SU-DHL-6 (cell line): ENCODE results near the gene RNF220.

Source experiments
- H2AFZ ChIP-seq: fragments of 200-600 bp; sonication (generic); 2 replicates; pipeline ENCODE4 v1.6.1; 2014; ENCODE audit warnings: low read depth, mild to moderate bottlenecking, moderate library complexity, mixed read lengths, antibody characterized with exemption, low read length; ENCODE audit not compliant: severe bottlenecking
- H3F3A ChIP-seq: fragments of 200-600 bp; shearing (Covaris generic); 2 replicates; pipeline ENCODE4 v1.6.0; 2016; ENCODE audit warnings: antibody characterized with exemption, mild to moderate bottlenecking; ENCODE audit not compliant: insufficient read depth
- H3K27ac ChIP-seq: fragments of 200-600 bp; sonication (generic); 2 replicates; pipeline ENCODE4 v1.5.1; 2016; ENCODE audit warnings: low read depth, mild to moderate bottlenecking, low read length, moderate library complexity, mixed read lengths
- H3K27me3 ChIP-seq: fragments of 200-600 bp; sonication (generic), shearing (Covaris generic); 2 replicates; pipeline ENCODE4 v1.6.0; 2014; ENCODE audit warnings: mild to moderate bottlenecking, low read length
- H3K36me3 ChIP-seq: fragments of 200-600 bp; sonication (generic); 2 replicates; pipeline ENCODE4 v1.6.1; 2014; ENCODE audit warnings: mild to moderate bottlenecking, low read length, mixed read lengths
- H3K4me2 ChIP-seq: fragments of 300-600, 200-600 bp; shearing (Covaris generic), sonication (generic); 2 replicates; pipeline ENCODE4 v1.6.0; 2014; ENCODE audit warnings: low read length, low read depth, mild to moderate bottlenecking; ENCODE audit not compliant: poor library complexity, severe bottlenecking
- H3K4me3 ChIP-seq: fragments of 200-600 bp; sonication (generic); 2 replicates; pipeline ENCODE4 v1.5.1; 2014; ENCODE audit warnings: antibody characterized with exemption, low read length, mild to moderate bottlenecking, mixed read lengths; ENCODE audit not compliant: insufficient read depth, poor library complexity, severe bottlenecking
- H3K79me2 ChIP-seq: fragments of 200-600 bp; sonication (generic); 2 replicates; pipeline ENCODE4 v1.6.1; 2014; ENCODE audit warnings: mild to moderate bottlenecking, low read length, moderate library complexity; ENCODE audit not compliant: insufficient read depth
- H3K9ac ChIP-seq: fragments of 200-600 bp; sonication (generic); 2 replicates; pipeline ENCODE4 v1.7.0; 2014; ENCODE audit warnings: mild to moderate bottlenecking, low read length
- H3K9me2 ChIP-seq: fragments of 200-600 bp; sonication (generic); replicated peaks from 2 replicates; pipeline ENCODE4 v1.6.1; 2014; ENCODE audit warnings: low read length; ENCODE audit not compliant: insufficient read depth
- H3K9me3 ChIP-seq: fragments of 200-600 bp; sonication (generic); 2 replicates; pipeline ENCODE4 v1.6.1; 2014; ENCODE audit warnings: low read length, mixed read lengths; ENCODE audit not compliant: insufficient read depth
- H4K20me1 ChIP-seq: fragments of 200-600 bp; sonication (generic); 2 replicates; pipeline ENCODE4 v1.6.1; 2014; ENCODE audit warnings: low read depth, mild to moderate bottlenecking, antibody characterized with exemption, low read length, moderate library complexity, mixed read lengths
- CTCF ChIP-seq: fragments of 200-600 bp; sonication (generic); IDR thresholded peaks from one replicate; pipeline ENCODE4 v1.5.1; 2017; ENCODE audit warnings: antibody characterized with exemption, mild to moderate bottlenecking, low read length, moderate library complexity; ENCODE audit not compliant: insufficient read depth, poor library complexity, severe bottlenecking
- EZH2phosphoT487 ChIP-seq: fragments of 200-600 bp; sonication (generic), shearing (Covaris generic); conservative IDR thresholded peaks from 2 replicates; pipeline ENCODE4 v1.6.1; 2018; ENCODE audit warnings: mild to moderate bottlenecking, antibody characterized with exemption, low read length, moderate library complexity, mixed read lengths

The RNF220 gene

DNA sequence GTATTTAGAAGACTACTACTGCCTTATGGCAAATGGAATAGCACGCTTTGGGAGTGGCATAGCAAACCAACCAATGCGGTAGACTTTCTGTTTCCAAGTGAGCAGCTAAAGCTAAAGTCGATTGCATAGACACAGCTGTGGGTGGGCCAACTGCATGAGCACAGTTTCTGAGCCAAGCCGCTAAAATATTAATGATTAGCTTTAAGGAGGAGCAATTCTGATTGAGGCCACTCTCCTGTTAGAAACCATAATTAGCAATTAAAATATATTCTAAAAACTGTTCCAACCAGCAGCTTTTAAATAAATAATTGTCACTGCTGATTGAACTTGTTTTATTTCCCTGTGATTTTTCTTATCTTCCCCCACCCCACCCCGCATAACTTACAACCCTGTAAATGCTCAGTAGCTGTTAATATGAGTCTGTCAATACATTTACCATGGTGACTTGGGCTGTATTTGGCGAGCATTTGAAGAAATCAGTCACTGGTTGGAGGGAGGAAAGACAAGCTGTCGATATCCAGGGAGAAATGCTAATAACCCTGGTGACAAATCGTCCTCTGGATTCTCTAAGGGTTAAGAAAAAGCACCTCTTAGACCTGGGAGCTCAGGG lies 32.2 kb downstream of the RNF220 start:
- H3K79me2 ChIP-seq = no peaks in the 10 kb centered on the region
- no peak overlapping the region for H3K9ac ChIP-seq
- no peaks in the 10 kb centered on the region for H3K36me3 ChIP-seq
- no peaks in the 10 kb centered on the region for H3K27me3 ChIP-seq
- H3K4me3 ChIP-seq = no peak overlapping the region
- no peaks in the 10 kb centered on the region for H3K9me2 ChIP-seq
- H3F3A ChIP-seq = no peaks in the 10 kb centered on the region
- H2AFZ ChIP-seq = no peak overlapping the region
- H4K20me1 ChIP-seq = no peaks in the 10 kb centered on the region
- TF ChIP-seq CTCF = no peak
- no peak for TF ChIP-seq EZH2phosphoT487
- H3K27ac ChIP-seq = no peak overlapping the region
- H3K9me3 ChIP-seq = no peaks in the 10 kb centered on the region
- H3K4me2 ChIP-seq = no peak overlapping the region

GRCh38 chr1:44442791-44443190 lies 37.7 kb downstream of the RNF220 start:
- no peaks in the 10 kb centered on the region for H3K9me2 ChIP-seq
- H3K27ac ChIP-seq = no peak overlapping the region
- H4K20me1 ChIP-seq = no peaks in the 10 kb centered on the region
- H3K36me3 ChIP-seq = no peaks in the 10 kb centered on the region
- H3K9me3 ChIP-seq = no peaks in the 10 kb centered on the region
- no peaks in the 10 kb centered on the region for H3F3A ChIP-seq
- no peaks in the 10 kb centered on the region for H3K79me2 ChIP-seq
- no peak overlapping the region for H3K4me3 ChIP-seq
- no peak overlapping the region for H2AFZ ChIP-seq
- no peak overlapping the region for H3K4me2 ChIP-seq
- H3K27me3 ChIP-seq = no peaks in the 10 kb centered on the region; the same call in 1 of the 2 replicates
- H3K9ac ChIP-seq = no peak overlapping the region
- TF ChIP-seq EZH2phosphoT487 = no peak

DNA sequence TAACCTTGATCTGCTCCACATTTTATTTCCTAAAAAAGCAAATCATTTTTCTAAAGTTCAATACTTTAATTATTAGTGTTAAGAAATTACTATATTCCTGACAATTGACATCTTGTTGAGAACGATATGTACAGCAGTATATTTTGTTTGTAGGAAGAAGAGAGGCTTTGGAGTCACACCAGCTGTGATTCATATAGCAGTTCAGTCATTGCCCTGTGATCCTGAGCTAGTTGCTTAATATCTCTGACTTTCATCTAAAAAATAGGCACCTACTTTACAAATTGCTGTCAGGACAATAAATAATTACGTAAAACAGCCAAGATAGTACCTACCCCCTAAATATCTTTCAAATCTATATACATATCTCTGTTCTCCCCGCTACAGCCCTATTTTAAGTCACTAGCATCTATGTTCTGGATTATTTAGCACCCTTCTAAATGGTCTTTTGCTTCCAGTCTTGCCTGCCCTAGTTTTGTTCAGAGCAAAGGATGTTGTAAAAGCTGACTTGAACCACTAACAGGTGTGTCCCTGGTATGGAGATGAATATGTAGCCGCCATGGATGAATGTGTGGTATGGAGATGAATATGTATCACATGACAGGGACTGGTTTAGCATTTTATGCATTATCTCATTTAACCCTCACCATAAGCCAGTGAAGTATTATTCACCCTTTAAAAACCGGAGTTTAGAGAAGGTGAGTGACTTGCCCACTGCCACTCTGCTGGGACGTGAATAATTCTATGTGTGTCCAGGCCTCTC lies 42.2 kb downstream of the RNF220 start:
- no peak overlapping the region for H3K9ac ChIP-seq
- no peak overlapping the region for H2AFZ ChIP-seq
- no peaks in the 10 kb centered on the region for H3F3A ChIP-seq
- no peaks in the 10 kb centered on the region for H3K9me3 ChIP-seq
- no peaks in the 10 kb centered on the region for H3K36me3 ChIP-seq
- no peak overlapping the region for H3K4me2 ChIP-seq
- H3K27ac ChIP-seq = no peak overlapping the region
- TF ChIP-seq CTCF (no peak), EZH2phosphoT487 (no peak)
- H3K27me3 ChIP-seq = no peaks in the 10 kb centered on the region; the same call in 1 of the 2 replicates
- no peak overlapping the region for H3K4me3 ChIP-seq
- H3K9me2 ChIP-seq = no peaks in the 10 kb centered on the region
- no peaks in the 10 kb centered on the region for H4K20me1 ChIP-seq
- H3K79me2 ChIP-seq = no peaks in the 10 kb centered on the region

DNA sequence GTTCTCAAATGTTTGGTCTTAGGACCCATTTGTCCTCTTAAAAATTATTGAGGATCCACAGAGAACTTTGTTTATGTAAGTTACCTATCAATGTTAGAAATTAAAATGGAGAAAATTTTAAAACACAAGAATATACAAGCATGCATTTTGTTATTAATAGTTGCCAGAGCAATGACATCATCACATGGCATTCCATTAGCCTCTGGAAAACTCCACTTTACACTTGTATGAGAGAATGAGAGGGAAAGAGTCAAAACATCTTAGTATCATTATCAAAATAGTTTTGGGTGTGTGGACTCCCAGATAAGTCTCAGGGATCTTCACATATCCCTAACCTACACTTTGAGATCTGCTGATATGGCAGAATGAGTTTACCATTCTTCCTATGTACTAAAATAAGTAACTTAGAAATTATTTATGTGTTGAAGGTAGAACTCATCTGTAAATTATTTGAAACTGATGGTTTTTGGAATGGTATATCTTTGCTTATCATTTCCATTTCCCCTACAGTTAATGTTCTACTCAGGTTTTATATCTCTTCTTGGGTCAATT lies 48.8 kb downstream of the RNF220 start:
- Histone ChIP-seq H4K20me1 (no peaks in the 10 kb centered on the region), H3K9me2 (no peaks in the 10 kb centered on the region), H3K27me3 (no peaks in the 10 kb centered on the region), H3K79me2 (no peaks in the 10 kb centered on the region), H3K4me3 (no peak overlapping the region), H2AFZ (no peak overlapping the region), H3F3A (no peaks in the 10 kb centered on the region), H3K9ac (no peak overlapping the region), H3K4me2 (no peak overlapping the region), H3K27ac (no peak overlapping the region), H3K36me3 (no peaks in the 10 kb centered on the region), H3K9me3 (no peaks in the 10 kb centered on the region)
- TF ChIP-seq CTCF = no peak
- TF ChIP-seq EZH2phosphoT487 = no peak
